H9 (cell line): ENCODE results near the gene BRDT. TPM values are rescaled to one million over a fixed set of nuclear protein-coding genes. Genes with fewer than 3 reads are reported as not detected.

ENCODE experiments used
- DNase-seq: peaks from one replicate; pipeline ENCODE4 v3.0.0-alpha.2; 2017
- H2AFZ ChIP-seq: one replicate; pipeline ENCODE4 v1.6.1; 2013; ENCODE audit warnings: mild to moderate bottlenecking, low read length, control low read depth, moderate library complexity
- H2AK5ac ChIP-seq: 2 replicates; pipeline ENCODE4 v1.6.1; 2013; ENCODE audit warnings: low read length, control low read depth, mixed read lengths; ENCODE audit not compliant: insufficient read length
- H2BK120ac ChIP-seq: one replicate; pipeline ENCODE4 v1.6.1; 2013; ENCODE audit warnings: low read depth, mild to moderate bottlenecking, low read length, control low read depth, inconsistent platforms; ENCODE audit not compliant: poor library complexity, severe bottlenecking
- H2BK12ac ChIP-seq: 2 replicates; pipeline ENCODE4 v1.6.1; 2013; ENCODE audit warnings: low read length, control low read depth, mixed read lengths, low read depth; ENCODE audit not compliant: insufficient read length
- H2BK15ac ChIP-seq: 2 replicates; pipeline ENCODE4 v1.6.1; 2013; ENCODE audit warnings: low read depth, low read length, control low read depth
- H2BK20ac ChIP-seq: one replicate; pipeline ENCODE4 v1.6.1; 2013; ENCODE audit warnings: low read depth, mild to moderate bottlenecking, low read length, control low read depth, inconsistent platforms; ENCODE audit not compliant: poor library complexity, severe bottlenecking
- H2BK5ac ChIP-seq: 2 replicates; pipeline ENCODE4 v1.6.1; 2013; ENCODE audit warnings: low read length, control low read depth, mixed read lengths; ENCODE audit not compliant: insufficient read length
- H3K14ac ChIP-seq: 2 replicates; pipeline ENCODE4 v1.6.1; 2013; ENCODE audit warnings: low read length, control low read depth; ENCODE audit not compliant: insufficient read depth
- H3K18ac ChIP-seq: 2 replicates; pipeline ENCODE4 v1.6.1; 2013; ENCODE audit warnings: low read depth, mild to moderate bottlenecking, mixed read lengths, low read length, control low read depth; ENCODE audit not compliant: insufficient read length
- H3K23ac ChIP-seq: 2 replicates; pipeline ENCODE4 v1.6.1; 2013; ENCODE audit warnings: low read length, control low read depth, mixed read lengths, low read depth; ENCODE audit not compliant: insufficient read length
- H3K23me2 ChIP-seq: 2 replicates; pipeline ENCODE4 v1.6.1; 2013; ENCODE audit warnings: low read depth, mild to moderate bottlenecking, mixed read lengths, low read length, control low read depth; ENCODE audit not compliant: insufficient read length, poor library complexity, severe bottlenecking
- H3K27ac ChIP-seq: 2 replicates; pipeline ENCODE4 v1.5.1; 2013; ENCODE audit warnings: low read length, control low read depth, mixed read lengths, low read depth; ENCODE audit not compliant: insufficient read length
- H3K27me3 ChIP-seq: 2 replicates; pipeline ENCODE4 v1.6.1; 2013; ENCODE audit warnings: low read length, control low read depth, inconsistent platforms; ENCODE audit not compliant: insufficient read depth
- H3K4ac ChIP-seq: 2 replicates; pipeline ENCODE4 v1.6.1; 2013; ENCODE audit warnings: low read depth, mild to moderate bottlenecking, control low read depth, inconsistent platforms, low read length, moderate library complexity
- H3K4me1 ChIP-seq: 2 replicates; pipeline ENCODE4 v1.6.1; 2013; ENCODE audit warnings: low read length, control low read depth, inconsistent platforms; ENCODE audit not compliant: insufficient read depth
- H3K4me2 ChIP-seq: 2 replicates; pipeline ENCODE4 v1.6.1; 2013; ENCODE audit warnings: low read length, control low read depth, mixed read lengths; ENCODE audit not compliant: insufficient read length, insufficient read depth
- H3K56ac ChIP-seq: 2 replicates; pipeline ENCODE4 v1.6.1; 2013; ENCODE audit warnings: low read depth, mild to moderate bottlenecking, mixed read lengths, low read length, control low read depth; ENCODE audit not compliant: insufficient read length
- H3K79me1 ChIP-seq: 2 replicates; pipeline ENCODE4 v1.6.1; 2013; ENCODE audit warnings: low read depth, mild to moderate bottlenecking, moderate library complexity, low read length, control low read depth, inconsistent platforms; ENCODE audit not compliant: insufficient read depth, poor library complexity, severe bottlenecking
- H3K79me2 ChIP-seq: 2 replicates; pipeline ENCODE4 v1.6.1; 2013; ENCODE audit warnings: low read length, control low read depth, inconsistent platforms; ENCODE audit not compliant: insufficient read depth
- H3K9ac ChIP-seq: 2 replicates; pipeline ENCODE4 v1.6.1; 2013; ENCODE audit warnings: low read length, control low read depth, mixed read lengths; ENCODE audit not compliant: insufficient read length; ENCODE audit errors: extremely low read depth
- H3K9me3 ChIP-seq: one replicate; pipeline ENCODE4 v1.6.1; 2013; ENCODE audit warnings: low read depth, low read length, inconsistent platforms; ENCODE audit not compliant: control insufficient read depth
- H3T11ph ChIP-seq: one replicate; pipeline ENCODE4 v1.6.1; 2013; ENCODE audit warnings: mild to moderate bottlenecking, low read length, control low read depth, inconsistent platforms
- H4K20me1 ChIP-seq: one replicate; pipeline ENCODE4 v1.6.1; 2013; ENCODE audit not compliant: control insufficient read depth, insufficient read length, insufficient read depth
- H4K5ac ChIP-seq: 2 replicates; pipeline ENCODE4 v1.6.1; 2013; ENCODE audit warnings: low read depth, mild to moderate bottlenecking, mixed read lengths, low read length, control low read depth; ENCODE audit not compliant: insufficient read length
- H4K8ac ChIP-seq: replicated peaks from 2 replicates; pipeline ENCODE4 v1.6.1; 2013; ENCODE audit warnings: low read length, control low read depth, mixed read lengths, low read depth; ENCODE audit not compliant: insufficient read length
- H4K91ac ChIP-seq: 2 replicates; pipeline ENCODE4 v1.6.1; 2013; ENCODE audit warnings: low read depth, mild to moderate bottlenecking, moderate library complexity, mixed read lengths, low read length, control low read depth; ENCODE audit not compliant: insufficient read length
- H3K27ac Mint-ChIP-seq, 3 experiments: 2 replicates in 2 of 3; 3 replicates in 1 of 3; pipeline ENCODE4 v1.8.0; 2020 to 2021; ENCODE audit warnings: mixed read lengths in 3 of 3, mild to moderate bottlenecking in 1 of 3, moderate library complexity in 1 of 3
- H3K27me3 Mint-ChIP-seq: 2 replicates; pipeline ENCODE4 v1.8.0; 2021; ENCODE audit warnings: low read depth, mild to moderate bottlenecking, moderate library complexity, mixed read lengths
- H3K36me3 Mint-ChIP-seq, 3 experiments: 2 replicates in 2 of 3; 3 replicates in 1 of 3; pipeline ENCODE4 v1.8.0; 2020 to 2021; ENCODE audit warnings: low read depth in 3 of 3, mixed read lengths in 3 of 3; ENCODE audit not compliant: insufficient read depth in 1 of 3
- H3K4me1 Mint-ChIP-seq, 2 experiments: 2 replicates each; pipeline ENCODE4 v1.8.0; 2020; ENCODE audit warnings: mixed read lengths in 2 of 2
- H3K4me3 Mint-ChIP-seq, 2 experiments: 2 replicates in 1 of 2; 3 replicates in 1 of 2; pipeline ENCODE4 v1.8.0; 2020 to 2021; ENCODE audit warnings: mild to moderate bottlenecking in 2 of 2, mixed read lengths in 2 of 2, moderate library complexity in 1 of 2
- H3K9me3 Mint-ChIP-seq, 2 experiments: 2 replicates in 1 of 2; 3 replicates in 1 of 2; pipeline ENCODE4 v1.8.0; 2020; ENCODE audit warnings: mild to moderate bottlenecking in 2 of 2, mixed read lengths in 2 of 2, moderate library complexity in 1 of 2
- CTCF ChIP-seq: fragments of 200-600 bp; sonication (generic); conservative IDR thresholded peaks from 3 replicates; pipeline ENCODE4 v1.8.0; 2021; ENCODE audit warnings: antibody characterized with exemption, mild to moderate bottlenecking
- WGBS: extraction: QIAGEN DNeasy Blood & Tissue Kit; methylation state at CpG from one replicate; pipeline ENCODE4 v1.1.7; 2013; ENCODE audit warnings: missing lambda C conversion rate, low lambda C conversion rate, mixed read lengths; ENCODE audit not compliant: insufficient read length; ENCODE audit errors: extremely low coverage; 5-methylcytosine and 5-hydroxymethylcytosine counted together
- total RNA-seq: library from RNA; stranded (reverse); gene quantifications from 2 replicates; pipeline ENCODE4 v1.2.1, GENCODE V29; 2021

BRDT gene
- total RNA-seq, 1 experiment from 2014 or later, result 0.15 TPM

DNA sequence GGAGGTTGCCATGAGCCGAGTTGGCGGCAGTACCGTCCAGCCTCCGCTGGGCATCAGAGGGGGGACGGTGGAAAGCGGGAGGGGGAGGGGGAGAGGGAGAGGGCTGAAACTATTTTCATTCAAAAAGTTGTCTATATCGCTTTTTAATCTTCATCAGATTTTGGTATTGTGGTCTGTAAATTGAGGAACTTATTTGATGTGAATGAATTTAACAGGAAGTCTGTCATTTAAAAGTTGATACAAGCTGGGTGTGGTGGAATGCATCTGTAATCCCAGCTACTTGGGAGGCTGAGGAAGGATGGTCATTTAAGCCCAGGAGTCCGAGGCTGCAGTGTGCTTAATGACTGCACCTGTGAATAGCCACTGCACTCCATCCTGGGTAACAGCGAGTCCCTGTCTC, 77.6 kb downstream of the BRDT start:
- H2AK5ac ChIP-seq, result no peak overlapping the region
- no peak overlapping the region for H3K4me2 ChIP-seq
- H4K91ac ChIP-seq, result no peak overlapping the region
- no peak overlapping the region for H2BK15ac ChIP-seq
- H2BK12ac ChIP-seq, result no peak overlapping the region
- Mint-ChIP-seq H3K27ac (no peak overlapping the region), H3K4me1 (peaks cover 12 to 14% of the 10 kb centered on the region in 2 experiments), H3K4me3 (no peak overlapping the region), H3K9me3 (peaks cover 15 to 24% of the 10 kb centered on the region in 2 experiments; a peak in 4 of 5 replicates), H3K36me3 (peaks cover 11 to 21% (median 17%) of the 10 kb centered on the region in 3 experiments), H3K27me3 (peaks cover 18% of the 10 kb centered on the region)
- H2BK120ac ChIP-seq, result no peak overlapping the region
- no peak for DNase-seq
- H4K20me1 ChIP-seq, result no peaks in the 10 kb centered on the region
- H4K5ac ChIP-seq, result no peak overlapping the region
- H3K9ac ChIP-seq, result no peak overlapping the region
- H3K79me2 ChIP-seq, result no peaks in the 10 kb centered on the region
- no CpG with 5 or more reads among the region's 9 CpGs for WGBS
- peaks cover 11% of the 10 kb centered on the region for H3K23me2 ChIP-seq
- no peaks in the 10 kb centered on the region for H3K9me3 ChIP-seq
- H2AFZ ChIP-seq, result no peak overlapping the region
- no peak overlapping the region for H3K23ac ChIP-seq
- H2BK5ac ChIP-seq, result no peak overlapping the region
- no peak overlapping the region for H3K4ac ChIP-seq
- H3K14ac ChIP-seq, result no peak overlapping the region
- H3K27me3 ChIP-seq, result no peaks in the 10 kb centered on the region; the same call in 1 of the 2 replicates
- H3K79me1 ChIP-seq, result no peaks in the 10 kb centered on the region
- H3K27ac ChIP-seq, result no peak overlapping the region
- no peak overlapping the region for H3K56ac ChIP-seq
- no peak overlapping the region for H2BK20ac ChIP-seq
- H3K18ac ChIP-seq, result no peak overlapping the region
- no peak overlapping the region for H4K8ac ChIP-seq
- H3K4me1 ChIP-seq, result no peaks in the 10 kb centered on the region; the same call in 1 of the 2 replicates
- no peak for TF ChIP-seq CTCF
- H3T11ph ChIP-seq, result no peak overlapping the region
